Pancreas (tissue), 10 donors: ENCODE data around the gene FAM98C. TPM values are rescaled to one million over a fixed set of nuclear protein-coding genes. Genes with fewer than 3 reads are reported as not detected.

Experiments
- ATAC-seq, 4 donors: fragments of 200-7000 bp; cut with Tn5 transposase; one replicate each; pipeline versions ENCODE4 v1.8.0 to v1.9.1; 2020; ENCODE audit warnings: mild to moderate bottlenecking in 4 of 4, moderate library complexity in 4 of 4
- DNase-seq, 6 donors: peaks; one replicate each; pipeline ENCODE4 v3.0.0-alpha.2; 2020
- FAIRE-seq: peaks from 2 replicates; lab custom pipeline; 2012; peaks lifted over from hg19 to GRCh38; lab: Jason Lieb, UNC
- H3K27ac ChIP-seq, 4 donors: fragments of 200-600 bp; sonication (generic); 1 replicate in 3 of 4; 2 replicates in 1 of 4; pipeline versions ENCODE4 v1.5.0 to v1.8.0; 2020
- H3K27me3 ChIP-seq, 4 donors: fragments of 200-600 bp; one replicate each; pipeline ENCODE4 v1.8.0; 2021
- H3K36me3 ChIP-seq, 3 donors: fragments of 200-600 bp; sonication (generic) in 1 of 3; one replicate each; pipeline versions ENCODE4 v1.5.0 to v1.8.0; 2020 to 2021
- H3K4me1 ChIP-seq, 3 donors: fragments of 200-600 bp; one replicate each; pipeline ENCODE4 v1.8.0; 2021
- H3K4me3 ChIP-seq, 4 donors: fragments of 200-600 bp; sonication (generic) in 2 of 4; one replicate each; pipeline versions ENCODE4 v1.5.0 to v1.8.0; 2020 to 2021
- H3K9me3 ChIP-seq, 4 donors: fragments of 200-600 bp; one replicate each; pipeline ENCODE4 v1.8.0; 2021
- WGBS, 2 donors: extraction: QIAGEN DNeasy Blood & Tissue Kit; methylation state at CpG; one replicate each; pipeline ENCODE4 v1.1.7; 2013; 5-methylcytosine and 5-hydroxymethylcytosine counted together
- intact Hi-C, 3 donors: fragments of 100-400 bp; cut with DNase I; formaldehyde crosslinking; loops; one replicate each; pipeline versions ENCODE4 v1.11.1 to v1.14.2; 2022
- polyA plus RNA-seq, 2 donors: library from polyadenylated mRNA; stranded (reverse); fragments of 200-250 nt; gene quantifications; one replicate each; pipeline ENCODE4 v1.2.3, GENCODE V29; 2013
- total RNA-seq, 6 donors: library from RNA; stranded (reverse); fragmentation: NEBNext Ultra II Directional in 4 of 6; extraction: Animal tissue kit (Norgen Biotek cat#: 25700) in 4 of 6; gene quantifications; one replicate each; pipeline versions ENCODE4 v1.2.1 to v1.2.4, GENCODE V29; 2021 to 2023
- TF ChIP-seq, protein P1 (sequence below), 4 donors: fragments of 200-600 bp; sonication (generic) in 3 of 4; IDR thresholded peaks; one replicate each; pipeline versions ENCODE4 v1.5.0 to v1.8.0; 2021; ENCODE audit warnings: antibody characterized with exemption in 4 of 4
- donor health status: healthy with polysubstance abuse.
- donor health status: DM: no; HTN: no; CAD: no; lungs with moderate emphysema.
- donor health status: DM: no; HTN: no; CAD: no.
- donor health status: control.
- donor health status: control.
- donor health status: Bipolar disorder and iron deficiency.
- donor health status: DM: yes; HTN: yes; CAD: no.
- donor health status: DM: no; HTN: no; CAD: no.
- donor health status: DM: no; HTN: no; CAD: no.
- donor health status: DM: yes; HTN: yes; CAD: no.

The FAM98C gene
- total and polyA plus RNA-seq, 8 donors, result 11.3 to 26.7 (median 16.1) TPM

DNA sequence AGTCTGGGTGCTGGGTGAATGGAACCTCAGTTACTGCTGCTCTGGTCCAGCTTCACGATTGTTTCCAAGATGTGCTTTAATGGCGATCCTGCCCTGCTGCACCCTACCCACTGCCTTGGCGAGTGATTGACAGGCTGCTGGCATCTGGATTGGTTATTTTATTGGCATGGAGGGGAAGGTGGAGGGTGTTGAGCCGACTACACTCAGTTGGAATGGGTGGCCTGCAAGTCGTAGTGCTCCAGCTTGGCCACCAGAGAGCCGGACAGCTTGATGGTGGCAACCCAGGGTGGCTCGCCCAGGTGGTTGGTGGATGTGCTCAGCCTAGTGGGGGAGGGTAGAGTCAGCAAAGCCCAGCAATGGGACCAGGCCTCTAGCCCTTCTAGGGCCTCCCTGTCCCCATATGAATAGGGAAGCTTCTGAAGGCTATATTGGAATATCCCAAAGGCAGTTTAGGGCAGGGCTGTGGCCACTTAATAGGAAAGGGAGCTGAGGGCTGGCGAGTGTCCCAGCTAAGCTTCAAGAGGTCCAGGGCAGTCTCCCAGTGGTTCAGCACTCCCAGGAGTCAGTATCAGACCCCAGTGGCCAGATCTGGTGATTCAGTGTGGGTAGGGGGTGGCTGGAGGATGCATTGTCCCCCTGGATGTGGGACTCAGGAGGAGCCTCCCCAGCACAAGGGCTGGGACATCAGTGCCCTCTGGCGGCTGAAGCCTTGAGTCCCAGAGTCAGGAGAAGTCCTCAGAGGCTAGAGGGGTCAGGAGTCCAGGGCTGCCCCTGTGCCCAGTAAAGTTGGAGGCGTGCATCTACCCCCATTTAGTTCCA, 18.5 kb upstream of the FAM98C start:
- no peaks in the 10 kb centered on the region for H3K27me3 ChIP-seq
- TF ChIP-seq, protein P1, sequence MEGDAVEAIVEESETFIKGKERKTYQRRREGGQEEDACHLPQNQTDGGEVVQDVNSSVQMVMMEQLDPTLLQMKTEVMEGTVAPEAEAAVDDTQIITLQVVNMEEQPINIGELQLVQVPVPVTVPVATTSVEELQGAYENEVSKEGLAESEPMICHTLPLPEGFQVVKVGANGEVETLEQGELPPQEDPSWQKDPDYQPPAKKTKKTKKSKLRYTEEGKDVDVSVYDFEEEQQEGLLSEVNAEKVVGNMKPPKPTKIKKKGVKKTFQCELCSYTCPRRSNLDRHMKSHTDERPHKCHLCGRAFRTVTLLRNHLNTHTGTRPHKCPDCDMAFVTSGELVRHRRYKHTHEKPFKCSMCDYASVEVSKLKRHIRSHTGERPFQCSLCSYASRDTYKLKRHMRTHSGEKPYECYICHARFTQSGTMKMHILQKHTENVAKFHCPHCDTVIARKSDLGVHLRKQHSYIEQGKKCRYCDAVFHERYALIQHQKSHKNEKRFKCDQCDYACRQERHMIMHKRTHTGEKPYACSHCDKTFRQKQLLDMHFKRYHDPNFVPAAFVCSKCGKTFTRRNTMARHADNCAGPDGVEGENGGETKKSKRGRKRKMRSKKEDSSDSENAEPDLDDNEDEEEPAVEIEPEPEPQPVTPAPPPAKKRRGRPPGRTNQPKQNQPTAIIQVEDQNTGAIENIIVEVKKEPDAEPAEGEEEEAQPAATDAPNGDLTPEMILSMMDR (IDR thresholded peaks at IDR 0.05), result no peak
- whole genome bisulfite sequencing, 2 donors, result 77 to 85% methylated on average over 10 of the region's 10 CpGs
- peaks cover 0 to 11% (median 0%) of the 10 kb centered on the region in 3 donors for H3K4me1 ChIP-seq
- H3K27ac ChIP-seq, result no peak overlapping the region
- no peak for FAIRE-seq
- peaks cover 7 to 38% (median 13%) of the 10 kb centered on the region in 3 donors for H3K36me3 ChIP-seq
- no peaks in the 10 kb centered on the region for H3K9me3 ChIP-seq
- ATAC-seq, result no peak
- no peak for DNase-seq
- no peak overlapping the region for H3K4me3 ChIP-seq
- intact Hi-C loops, result no loop called here

DNA sequence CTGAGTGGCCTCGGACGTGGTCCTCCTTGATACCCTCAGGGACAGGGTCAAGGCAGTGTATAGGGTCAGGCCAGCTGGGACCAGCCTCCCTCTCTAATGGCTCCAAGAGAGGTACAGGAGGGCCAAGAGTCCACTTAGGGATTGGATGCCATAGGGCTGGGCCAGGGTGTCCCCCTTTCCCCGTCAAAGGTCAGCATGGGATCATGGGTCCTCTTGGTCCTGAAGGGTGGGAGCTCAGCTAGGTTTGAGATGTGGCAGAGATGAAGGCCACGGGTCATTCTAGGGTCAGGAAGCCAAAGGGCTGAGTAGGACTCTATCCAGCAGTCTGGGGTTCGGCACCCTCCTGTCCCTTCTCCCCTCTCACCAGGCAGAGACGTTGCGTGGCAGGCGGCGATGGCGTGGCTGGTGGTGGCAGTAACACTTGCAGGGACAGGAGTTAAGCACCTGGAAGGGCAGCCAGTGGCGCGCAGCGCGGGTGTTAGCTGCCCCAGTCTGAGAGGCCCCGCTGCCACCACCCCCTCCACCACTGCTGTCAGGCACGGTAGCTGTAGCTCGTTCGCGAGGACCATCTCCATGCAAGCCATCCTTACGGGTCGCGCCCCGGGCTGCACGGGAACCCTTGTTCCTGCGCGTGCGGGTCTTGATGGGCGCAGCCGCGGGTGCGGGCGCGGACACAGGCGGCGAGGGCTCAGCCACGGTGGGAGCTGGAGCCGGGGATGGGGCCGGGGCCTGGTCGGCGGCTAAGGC, 17.7 kb upstream of the FAM98C start:
- ATAC-seq (no peak), FAIRE-seq (no peak), DNase-seq (peak in 1 of 6 donors; percentile 80)
- H3K27me3 ChIP-seq, result no peaks in the 10 kb centered on the region
- no peaks in the 10 kb centered on the region for H3K9me3 ChIP-seq
- TF ChIP-seq, protein P1 (IDR thresholded peaks at IDR 0.05), result no peak
- 76 to 89% methylated on average over 40 of the region's 40 CpGs for WGBS, 2 donors
- H3K4me3 ChIP-seq, result no peak overlapping the region
- H3K4me1 ChIP-seq, result peaks cover 0 to 11% (median 0%) of the 10 kb centered on the region in 3 donors
- H3K27ac ChIP-seq, result no peak overlapping the region
- H3K36me3 ChIP-seq, result peaks cover 7 to 30% (median 13%) of the 10 kb centered on the region in 3 donors
- intact Hi-C loops, result no loop called here

DNA sequence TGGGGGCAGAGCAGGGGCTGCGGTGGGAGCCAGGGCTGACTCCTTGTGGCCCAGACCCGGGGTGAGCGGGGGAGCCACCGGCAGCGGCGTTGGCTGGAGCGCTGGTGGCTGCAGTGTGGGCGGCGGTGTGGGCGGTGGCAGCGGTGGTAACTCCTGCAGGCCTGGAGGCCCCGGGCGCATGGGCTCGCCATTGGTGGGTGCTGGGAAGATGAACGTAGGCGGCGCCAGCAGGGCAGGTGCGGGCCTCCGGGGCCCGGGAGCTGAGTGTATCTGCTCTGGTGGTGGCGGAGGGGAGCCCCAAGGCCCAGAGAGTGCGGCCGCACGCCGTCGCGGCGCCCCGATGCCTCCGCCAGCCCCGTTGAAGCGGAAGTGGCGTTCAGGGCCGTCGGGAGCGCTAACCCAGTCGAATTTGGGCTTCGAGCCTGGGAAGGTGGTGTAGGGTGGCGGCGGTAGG, 17.1 kb upstream of the FAM98C start:
- WGBS, 2 donors, result 80 to 82% methylated on average over 33 to 40 of the region's 40 CpGs
- TF ChIP-seq, protein P1 (IDR thresholded peaks at IDR 0.05), result no peak
- DNase-seq (peak in 2 of 6 donors; percentile 45 to 67), ATAC-seq (no peak), FAIRE-seq (no peak)
- intact Hi-C loops, result no loop called here
- H3K9me3 ChIP-seq, result no peaks in the 10 kb centered on the region
- no peak overlapping the region for H3K4me3 ChIP-seq
- H3K4me1 ChIP-seq, result peaks cover 0 to 11% (median 0%) of the 10 kb centered on the region in 3 donors
- H3K36me3 ChIP-seq, result peaks cover 5 to 28% (median 12%) of the 10 kb centered on the region in 3 donors
- no peaks in the 10 kb centered on the region for H3K27me3 ChIP-seq
- no peak overlapping the region for H3K27ac ChIP-seq

DNA sequence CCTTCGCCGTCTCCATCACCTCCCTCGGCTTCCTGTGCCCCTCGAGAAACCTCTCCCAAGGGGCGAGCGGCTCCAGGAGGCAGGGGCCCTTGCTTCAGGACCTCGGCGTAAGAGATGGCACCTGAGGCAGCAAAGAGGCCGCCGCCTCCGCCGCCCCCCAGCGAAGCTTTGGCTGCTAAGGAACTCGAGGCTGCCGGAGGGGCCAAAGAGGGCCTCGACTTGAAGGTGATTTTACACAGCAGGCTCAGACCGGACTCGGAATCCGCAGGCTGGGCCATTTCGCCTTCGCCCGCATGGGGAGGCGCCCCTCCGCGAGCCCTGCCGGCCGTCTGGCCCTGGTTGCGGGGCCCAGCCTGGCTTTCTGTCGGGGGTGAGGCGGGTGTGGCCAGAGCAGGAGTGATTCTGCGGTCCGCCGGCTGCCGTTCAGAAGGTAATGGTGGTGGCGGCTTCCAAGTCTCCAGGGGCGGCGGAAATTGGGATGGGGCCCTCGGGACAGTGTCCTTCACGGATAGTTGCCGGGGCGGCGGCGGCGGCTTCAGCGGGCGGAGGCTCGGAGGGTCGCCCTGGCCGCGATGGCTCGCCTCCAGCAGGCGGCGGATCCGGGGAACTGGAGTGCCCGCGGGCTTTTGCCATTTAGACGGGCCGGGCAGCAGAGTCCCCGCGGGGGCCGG, 16.5 kb upstream of the FAM98C start:
- ATAC-seq (no peak), FAIRE-seq (no peak), DNase-seq (peak in 3 of 6 donors; percentile 56 to 81 (median 61))
- intact Hi-C loops, result no loop called here
- H3K36me3 ChIP-seq, result peaks cover 1 to 22% (median 6%) of the 10 kb centered on the region in 3 donors
- TF ChIP-seq, protein P1 (IDR thresholded peaks at IDR 0.05), result no peak
- H3K27me3 ChIP-seq, result no peaks in the 10 kb centered on the region
- WGBS, 2 donors, result 69 to 70% methylated on average over 59 to 61 of the region's 61 CpGs
- no peak overlapping the region for H3K4me3 ChIP-seq
- H3K27ac ChIP-seq, result no peak overlapping the region
- peaks cover 0 to 11% (median 0%) of the 10 kb centered on the region in 3 donors for H3K4me1 ChIP-seq
- no peaks in the 10 kb centered on the region for H3K9me3 ChIP-seq
